T47D (cell line): ENCODE results near the gene CDK5R1.

ENCODE experiments used
- DNase-seq, 2 experiments: peaks; one replicate each; pipeline versions ENCODE4 v3.0.0 to v3.0.0-alpha.2; 2011 to 2012; ENCODE audit warnings: low read depth in 1 of 2, low spot score in 1 of 2
- JUND ChIP-seq: IDR thresholded peaks from 2 replicates; pipeline ENCODE4 v1.6.1; 2012; ENCODE audit warnings: low read depth
- in situ Hi-C: cut with HindIII; loops from 2 replicates; pipeline ENCODE4 v1.10.0; 2016; ENCODE audit warnings: low sequenced_read_pairs, low pct_unique_long_range_greater_than_20kb

The CDK5R1 gene

DNA sequence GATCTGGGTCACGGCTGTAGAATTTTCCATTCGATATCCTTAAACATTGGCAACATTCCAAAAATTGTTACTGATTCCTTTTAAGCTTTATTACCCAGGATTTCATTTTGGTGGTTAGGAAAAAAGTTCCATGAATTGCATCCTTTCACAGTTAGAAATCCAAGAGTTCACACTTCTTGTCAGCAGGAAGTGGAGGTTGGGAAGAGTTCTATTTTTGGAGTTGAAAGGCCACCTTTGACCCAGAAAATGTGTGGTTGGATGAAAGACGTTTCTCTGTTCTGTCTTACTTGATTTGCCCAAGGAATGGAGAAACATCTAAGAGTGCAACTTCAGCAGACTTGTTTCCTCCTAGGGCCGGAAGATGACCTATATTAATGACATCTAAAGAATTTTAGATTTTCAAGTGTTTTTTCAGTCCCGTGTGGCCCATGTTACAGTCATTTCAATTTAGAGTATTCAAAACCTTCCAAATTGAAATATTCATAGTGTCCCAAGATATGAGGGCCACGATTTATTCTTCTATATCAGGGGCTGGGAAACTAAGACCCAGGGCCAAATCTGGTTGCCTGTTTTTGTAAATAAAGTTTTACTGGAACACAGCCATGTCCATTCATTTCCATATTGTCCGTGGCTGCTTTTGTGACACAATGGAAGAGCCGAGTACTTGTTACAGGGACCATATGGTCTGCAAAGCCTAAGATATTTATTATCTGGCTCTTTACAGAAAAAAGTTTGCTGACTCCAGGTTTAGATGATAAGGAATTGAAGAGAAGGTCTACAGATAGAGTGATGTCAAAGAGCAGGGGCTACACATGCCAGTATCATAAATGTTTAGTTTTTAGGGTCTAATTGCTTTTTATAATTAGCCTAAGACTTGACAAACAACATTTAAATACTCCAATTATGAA, 50.2 kb downstream of the CDK5R1 start:
- TF ChIP-seq JUND: no peak
- no peak for DNase-seq
- in situ Hi-C loops: no loop called here
